ENCODE measurements around the gene DQX1. TPM values are rescaled to one million over a fixed set of nuclear protein-coding genes. Genes with fewer than 3 reads are reported as not detected.

DQX1 gene
- total and polyA plus RNA-seq, 2 of the 4 experiments (the other 2 are of a cell fraction) = 0.07 TPM; not detected in 1

- peaks cover 20% of the 10 kb centered on the region for H3K4me1 ChIP-seq (ENCODE audit: control insufficient read depth, insufficient read depth, low read length)
- ChIA-PET CTCF (interaction anchor here (1.5 kb wide), 1 partner anchor 67 kb away, joined by 3 read pairs; the partner anchor contains the start of genes CCDC142 and TTC31), POLR2A (ENCODE audit: unreplicated experiment) (no interaction called here)
- H3K4me2 ChIP-seq (ENCODE audit: low read depth, low read length) = 0 out of 2 replicates have a peak overlapping the region, but pooled peaks have one; percentile 0
- H3K9ac ChIP-seq (ENCODE audit: low read depth, low read length) = no peak overlapping the region
- no peak overlapping the region for H3K27ac ChIP-seq (ENCODE audit: insufficient read depth, low read length)
- no peak overlapping the region for H3K23ac ChIP-seq (ENCODE audit: low read depth, low read length)
- DNase-seq = no peak
- H3K36me3 ChIP-seq (ENCODE audit: control insufficient read depth, insufficient read depth, low read length) = peaks cover 13% of the 10 kb centered on the region
- no peak overlapping the region for H2BK15ac ChIP-seq (ENCODE audit: low read depth, low read length)
- peaks cover 14 to 55% of the 10 kb centered on the region in 2 experiments for H3K79me1 ChIP-seq (ENCODE audit: low read depth in 1 of 2, low read length in 2 of 2)
- BruUV-seq (replicated peaks) = no TSS peak
- no peak overlapping the region for H3K4me3 ChIP-seq (ENCODE audit: insufficient read depth, low read depth, low read length)
- H4K5ac ChIP-seq (ENCODE audit: low read depth, low read length) = no peak overlapping the region
- H3K4ac ChIP-seq (ENCODE audit: low read depth, low read length) = peak overlapping the region; percentile 32; the same call in 1 of the 2 replicates
- no peak overlapping the region; a peak in 1 of 4 replicates for H4K8ac ChIP-seq (ENCODE audit: low read depth in 2 of 2, low read length in 2 of 2)
- ATAC-seq (ENCODE audit: low read depth) = no peak
- H3K9me1 ChIP-seq (ENCODE audit: insufficient read depth, low read length) = peaks cover 13% of the 10 kb centered on the region; the same call in 1 of the 2 replicates
- H2BK5ac ChIP-seq (ENCODE audit: low read depth, low read length, poor library complexity, severe bottlenecking) = no peak overlapping the region
- H2BK120ac ChIP-seq (ENCODE audit: low read depth, low read length) = no peak overlapping the region
- no peak overlapping the region for H3K14ac ChIP-seq (replicated peaks; ENCODE audit: low read depth, low read length)
- peak overlapping the region; percentile 63 for H2AK5ac ChIP-seq (ENCODE audit: low read depth, low read length)
- TF ChIP-seq BHLHE40 (IDR thresholded peaks at IDR 0.05; ENCODE audit: low read depth, low read length) (no peak), NFE2L2 (IDR thresholded peaks at IDR 0.05; ENCODE audit: low read depth, low read length) (no peak), SMC3 (IDR thresholded peaks at IDR 0.05; ENCODE audit: low read depth, low read length) (no peak), ELK1 (IDR thresholded peaks at IDR 0.05; ENCODE audit: borderline replicate concordance, low read depth, low read length) (no peak), MAZ (IDR thresholded peaks at IDR 0.05; ENCODE audit: borderline replicate concordance, low read depth, low read length) (no peak), MXI1 (IDR thresholded peaks at IDR 0.05; ENCODE audit: borderline replicate concordance, low read depth, low read length) (no peak), RCOR1 (IDR thresholded peaks at IDR 0.05; ENCODE audit: insufficient replicate concordance, low read length) (no peak), USF2 (IDR thresholded peaks at IDR 0.05; ENCODE audit: low read depth, low read length) (no peak), CHD1 (IDR thresholded peaks at IDR 0.05; ENCODE audit: low read depth, low read length) (no peak), RAD21 (IDR thresholded peaks at IDR 0.05; ENCODE audit: low read length) (no peak), RFX5 (IDR thresholded peaks at IDR 0.05; ENCODE audit: low read depth, low read length) (no peak), POLR2A (IDR thresholded peaks at IDR 0.05; ENCODE audit: low read depth, low read length) (no peak), MAFK (IDR thresholded peaks at IDR 0.05; ENCODE audit: low read depth, low read length) (no peak), FOS (IDR thresholded peaks at IDR 0.05; ENCODE audit: low read depth, low read length) (no peak), CTCF (conservative IDR thresholded peaks at IDR 0.05; ENCODE audit: low read depth, low read length) (no peak), CEBPB (IDR thresholded peaks at IDR 0.05; ENCODE audit: low read depth, low read length) (no peak)
- in situ Hi-C loops (cut with MboI; ENCODE audit: low sequenced_read_pairs) = no loop called here
- H4K20me1 ChIP-seq (ENCODE audit: insufficient read depth, low read length) = no peaks in the 10 kb centered on the region; the same call in 1 of the 2 replicates
- H2BK20ac ChIP-seq (ENCODE audit: low read depth, low read length) = no peak overlapping the region
- no peak overlapping the region for H3K18ac ChIP-seq (ENCODE audit: low read depth, low read length)
- no peak overlapping the region for H4K91ac ChIP-seq (ENCODE audit: insufficient read depth, low read depth, low read length)
- WGBS, 2 experiments (ENCODE audit: extremely low coverage in 2 of 2, insufficient read length in 1 of 2) = 84% methylated on average over 4 of the region's 7 CpGs; no CpG with 5 or more reads in 1 of the 2 experiments
- peak overlapping the region; percentile 79 for H2AK9ac ChIP-seq (replicated peaks; ENCODE audit: low read depth, low read length, poor library complexity)
- H3K9me3 ChIP-seq (ENCODE audit: control insufficient read depth, insufficient read depth, low read length) = no peaks in the 10 kb centered on the region
- no peaks in the 10 kb centered on the region for H3K27me3 ChIP-seq (ENCODE audit: control insufficient read depth, insufficient read depth, low read length)
- no peak overlapping the region for H2AFZ ChIP-seq (replicated peaks; ENCODE audit: low read length, poor library complexity)
- intact Hi-C loops (cut with micrococcal nuclease) = no loop called here
- H3K56ac ChIP-seq (ENCODE audit: extremely low read depth, insufficient read depth, low read length) = no peak overlapping the region
- dilution Hi-C loops (cut with HindIII; ENCODE audit: low sequenced_read_pairs, unreplicated experiment) = no loop called here
These were observed 24.2 kb upstream of the DQX1 start for GRCh38 chr2:74550231-74550630.

Measured in IMR-90 (cell line).